H1 (cell line): ENCODE results near the gene TYSND1. TPM values are rescaled to one million over a fixed set of nuclear protein-coding genes. Genes with fewer than 3 reads are reported as not detected.
"Not testable (repeated sequence)": the region's sequence is repeated elsewhere in the genome, so short reads cannot be mapped to it uniquely, and the experiment has no call there.

Source experiments
- CTCF ChIA-PET: fragments of 300-600 bp; sonication (Branson Sonifier 250); formaldehyde crosslinking; loops from one replicate; lab custom pipeline; 2021; ENCODE audit not compliant: partially characterized antibody; lab: Charles Lee
- POLR2A ChIA-PET: fragments of 300-600 bp; sonication (Branson Sonifier 250); formaldehyde crosslinking; loops from one replicate; lab custom pipeline; 2021; ENCODE audit warnings: inconsistent platforms; ENCODE audit not compliant: partially characterized antibody; lab: Charles Lee
- DNase-seq, 2 experiments: peaks; one replicate each; pipeline versions ENCODE4 v3.0.0 to v3.0.0-alpha.2; 2010 to 2022; ENCODE audit warnings: low spot score in 2 of 2, low read depth in 1 of 2, mixed read lengths in 1 of 2
- FAIRE-seq: peaks from 2 replicates; lab custom pipeline; 2011; peaks lifted over from hg19 to GRCh38; lab: Jason Lieb, UNC
- H2AFZ ChIP-seq: 2 replicates; pipeline ENCODE4 v1.8.1; 2012; ENCODE audit warnings: low read length, inconsistent platforms
- H2AK5ac ChIP-seq: 2 replicates; pipeline ENCODE4 v1.6.1; 2013; ENCODE audit warnings: low read depth, low read length
- H2BK120ac ChIP-seq: replicated peaks from 2 replicates; pipeline ENCODE3; 2013; ENCODE audit warnings: low read depth, low read length, inconsistent platforms
- H2BK12ac ChIP-seq: 2 replicates; pipeline ENCODE4 v1.6.1; 2013; ENCODE audit warnings: low read depth, low read length
- H2BK15ac ChIP-seq: 2 replicates; pipeline ENCODE4 v1.6.1; 2013; ENCODE audit warnings: low read length
- H2BK20ac ChIP-seq: 2 replicates; pipeline ENCODE4 v1.6.1; 2013; ENCODE audit warnings: low read length
- H2BK5ac ChIP-seq: 2 replicates; pipeline ENCODE4 v1.6.1; 2013; ENCODE audit warnings: low read depth, low read length
- H3K14ac ChIP-seq: 2 replicates; pipeline ENCODE4 v1.6.1; 2013; ENCODE audit warnings: inconsistent platforms; ENCODE audit not compliant: insufficient read length
- H3K18ac ChIP-seq: 2 replicates; pipeline ENCODE4 v1.6.1; 2013; ENCODE audit warnings: low read length; ENCODE audit errors: extremely low read depth
- H3K23ac ChIP-seq: 2 replicates; pipeline ENCODE4 v1.6.1; 2013; ENCODE audit warnings: inconsistent platforms; ENCODE audit not compliant: insufficient read length
- H3K23me2 ChIP-seq: 2 replicates; pipeline ENCODE4 v1.6.1; 2013; ENCODE audit warnings: low read depth, low read length
- H3K27ac ChIP-seq: 2 replicates; pipeline ENCODE4 v1.6.1; 2011; ENCODE audit warnings: low read depth, low read length, inconsistent platforms
- H3K27me3 ChIP-seq, 4 experiments: replicated peaks in 1 of 4; 1 replicate in 1 of 4; 2 replicates in 3 of 4; pipeline versions ENCODE4 v1.6.1 to v1.8.1; 2011 to 2013; ENCODE audit warnings: low read length in 3 of 4, mild to moderate bottlenecking in 3 of 4, inconsistent platforms in 2 of 4, mixed read lengths in 2 of 4, moderate library complexity in 1 of 4; ENCODE audit not compliant: control insufficient read depth in 3 of 4, insufficient read depth in 3 of 4; ENCODE audit errors: extremely low read depth in 1 of 4
- H3K36me3 ChIP-seq, 4 experiments: 2 replicates each; pipeline versions ENCODE4 v1.6.1 to v1.8.1; 2011 to 2013; ENCODE audit warnings: mild to moderate bottlenecking in 4 of 4, low read length in 3 of 4, moderate library complexity in 2 of 4, control low read depth in 1 of 4, inconsistent platforms in 1 of 4; ENCODE audit not compliant: insufficient read depth in 4 of 4, control insufficient read depth in 2 of 4
- H3K4ac ChIP-seq: replicated peaks from 2 replicates; pipeline ENCODE3; 2013; ENCODE audit warnings: low read length, low read depth, mixed read lengths, inconsistent platforms; ENCODE audit not compliant: insufficient read length
- H3K4me1 ChIP-seq, 4 experiments: replicated peaks in 1 of 4; 1 replicate in 1 of 4; 2 replicates in 3 of 4; pipeline versions ENCODE4 v1.6.1 to v1.8.1; 2011 to 2013; ENCODE audit warnings: low read length in 3 of 4, inconsistent platforms in 2 of 4, mixed read lengths in 1 of 4; ENCODE audit not compliant: insufficient read depth in 4 of 4, control insufficient read depth in 3 of 4
- H3K4me2 ChIP-seq, 2 experiments: 2 replicates each; pipeline versions ENCODE4 v1.6.1 to v1.8.1; 2011 to 2013; ENCODE audit warnings: low read depth in 2 of 2, low read length in 2 of 2, control low read depth in 1 of 2, inconsistent platforms in 1 of 2, mild to moderate bottlenecking in 1 of 2; ENCODE audit not compliant: insufficient read depth in 1 of 2
- H3K4me3 ChIP-seq, 4 experiments: fragments of 200-600, 300-600 bp in 1 of 4; sonication (generic), shearing (Covaris generic), sonication (Bioruptor Twin) in 1 of 4; 2 replicates each; pipeline versions ENCODE4 v1.5.1 to v1.8.1; 2011 to 2016; ENCODE audit warnings: low read length in 4 of 4, low read depth in 3 of 4, control low read depth in 2 of 4, inconsistent platforms in 2 of 4, mild to moderate bottlenecking in 2 of 4, mixed read lengths in 1 of 4, moderate library complexity in 1 of 4; ENCODE audit not compliant: insufficient read depth in 2 of 4; ENCODE audit errors: extremely low read depth in 1 of 4
- H3K56ac ChIP-seq: replicated peaks from 2 replicates; pipeline ENCODE3; 2013; ENCODE audit warnings: low read depth, mild to moderate bottlenecking, mixed read lengths, low read length, inconsistent platforms; ENCODE audit not compliant: insufficient read length
- H3K79me1 ChIP-seq: 2 replicates; pipeline ENCODE4 v1.6.1; 2013; ENCODE audit warnings: low read depth, low read length, control low read depth
- H3K79me2 ChIP-seq, 2 experiments: 2 replicates each; pipeline versions ENCODE4 v1.6.1 to v1.8.1; 2012 to 2013; ENCODE audit warnings: low read length in 2 of 2, mild to moderate bottlenecking in 2 of 2, inconsistent platforms in 1 of 2; ENCODE audit not compliant: insufficient read depth in 2 of 2, control insufficient read depth in 1 of 2
- H3K9ac ChIP-seq, 4 experiments: replicated peaks in 1 of 4; 1 replicate in 1 of 4; 2 replicates in 3 of 4; pipeline versions ENCODE4 v1.6.1 to v1.8.1; 2011 to 2013; ENCODE audit warnings: low read depth in 3 of 4, low read length in 3 of 4, control low read depth in 2 of 4, mild to moderate bottlenecking in 2 of 4, moderate library complexity in 2 of 4, inconsistent platforms in 1 of 4; ENCODE audit errors: extremely low read depth in 1 of 4
- H3K9me3 ChIP-seq, 2 experiments: 2 replicates each; pipeline versions ENCODE4 v1.6.1 to v1.8.1; 2012 to 2013; ENCODE audit warnings: mild to moderate bottlenecking in 2 of 2, moderate library complexity in 2 of 2, control low read depth in 1 of 2, inconsistent platforms in 1 of 2, low read depth in 1 of 2, low read length in 1 of 2, mixed read lengths in 1 of 2; ENCODE audit not compliant: insufficient read depth in 2 of 2
- H4K20me1 ChIP-seq, 2 experiments: replicated peaks in 1 of 2; 2 replicates each; pipeline versions ENCODE3 to v1.8.1; 2011 to 2013; ENCODE audit warnings: inconsistent platforms in 2 of 2, low read length in 2 of 2, mild to moderate bottlenecking in 1 of 2; ENCODE audit not compliant: insufficient read depth in 2 of 2, control insufficient read depth in 1 of 2
- H4K5ac ChIP-seq: 2 replicates; pipeline ENCODE4 v1.6.1; 2013; ENCODE audit warnings: low read length, low read depth, mixed read lengths, inconsistent platforms; ENCODE audit not compliant: insufficient read length
- H4K8ac ChIP-seq: 2 replicates; pipeline ENCODE4 v1.8.0; 2013; ENCODE audit warnings: mild to moderate bottlenecking, moderate library complexity, low read length, inconsistent platforms; ENCODE audit not compliant: insufficient read depth; ENCODE audit errors: extremely low read depth
- H4K91ac ChIP-seq: replicated peaks from 2 replicates; pipeline ENCODE3; 2013; ENCODE audit warnings: low read length, mixed read lengths, inconsistent platforms; ENCODE audit not compliant: insufficient read length
- EGR1 ChIP-seq: IDR thresholded peaks from 2 replicates; pipeline ENCODE4 v1.6.1; 2011; ENCODE audit warnings: low read depth, low read length, borderline replicate concordance
- HDAC6 ChIP-seq: IDR thresholded peaks from one replicate; pipeline ENCODE4 v1.7.1; 2012; ENCODE audit warnings: low read depth, mild to moderate bottlenecking, inconsistent platforms, low read length, moderate library complexity
- WGBS, 2 experiments: shearing (Covaris generic) in 1 of 2; methylation state at CpG; one replicate each; pipeline versions ENCODE4 v1.1.6 to v1.1.7; 2013 to 2015; ENCODE audit warnings: low lambda C conversion rate in 2 of 2, mixed read lengths in 2 of 2, inconsistent platforms in 1 of 2, low coverage in 1 of 2, missing lambda C conversion rate in 1 of 2; ENCODE audit not compliant: insufficient replicate concordance in 2 of 2, insufficient coverage in 1 of 2, insufficient read length in 1 of 2; ENCODE audit errors: extremely low coverage in 1 of 2, missing lambda C conversion rate in 1 of 2; 5-methylcytosine and 5-hydroxymethylcytosine counted together
- polyA plus RNA-seq, 7 experiments: library from polyadenylated mRNA; depleted of rRNA in 3 of 7; stranded (reverse) in 5 of 7; unstranded in 2 of 7; fragments of >200 nt in 5 of 7; fragments of 200-250 nt in 2 of 7; gene quantifications; 1 replicate in 5 of 7; 2 replicates in 1 of 7; 4 replicates in 1 of 7; pipeline versions ENCODE4 v1.2.1 to v1.2.3, GENCODE V29; 2011 to 2013; ENCODE audit warnings: missing spikeins in 2 of 7, mixed read lengths in 2 of 7
- total RNA-seq: library from RNA; stranded (reverse); fragmentation: NEBNext Ultra II Directional; extraction: Animal tissue kit (Norgen Biotek cat#: 25700); gene quantifications from 2 replicates; pipeline ENCODE4 v1.2.1, GENCODE V29; 2021
- TF ChIP-seq, protein P1 (sequence below): IDR thresholded peaks from 2 replicates; pipeline ENCODE4 v1.6.1; 2012; ENCODE audit warnings: inconsistent platforms
- TF ChIP-seq, protein P2 (sequence below): IDR thresholded peaks from 2 replicates; pipeline ENCODE4 v1.6.1; 2012; ENCODE audit warnings: inconsistent platforms

The TYSND1 gene
- total and polyA plus RNA-seq, 2 of the 8 experiments (the other 6 are each of a cell fraction or from before 2014, with no cell fraction given) = 11.9 to 15.0 TPM

DNA sequence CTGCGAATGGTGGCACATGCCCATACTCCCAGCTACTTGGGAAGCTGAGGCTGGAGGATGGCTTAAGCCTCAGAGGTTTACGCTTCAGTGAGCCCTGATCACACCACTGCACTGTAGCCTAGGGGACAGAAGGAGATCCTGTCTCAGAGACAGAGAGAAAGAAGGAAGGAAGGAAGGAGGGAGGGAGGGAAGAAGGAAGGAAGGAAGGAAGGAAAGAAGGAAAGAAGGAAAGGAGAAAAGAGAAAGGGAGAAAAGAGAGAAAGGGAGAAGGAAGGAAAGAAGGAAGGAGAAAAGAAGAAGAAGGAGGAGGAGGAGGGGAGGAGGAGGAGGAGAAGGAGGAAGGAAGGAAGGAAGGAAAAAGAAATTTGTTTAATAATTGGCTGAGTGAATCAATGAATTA is 36.8 kb upstream of the TYSND1 start (continued):
- no peak for TF ChIP-seq EGR1
- no peak for TF ChIP-seq HDAC6
- TF ChIP-seq, protein P1, sequence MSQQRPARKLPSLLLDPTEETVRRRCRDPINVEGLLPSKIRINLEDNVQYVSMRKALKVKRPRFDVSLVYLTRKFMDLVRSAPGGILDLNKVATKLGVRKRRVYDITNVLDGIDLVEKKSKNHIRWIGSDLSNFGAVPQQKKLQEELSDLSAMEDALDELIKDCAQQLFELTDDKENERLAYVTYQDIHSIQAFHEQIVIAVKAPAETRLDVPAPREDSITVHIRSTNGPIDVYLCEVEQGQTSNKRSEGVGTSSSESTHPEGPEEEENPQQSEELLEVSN = no peak
- TF ChIP-seq, protein P2, sequence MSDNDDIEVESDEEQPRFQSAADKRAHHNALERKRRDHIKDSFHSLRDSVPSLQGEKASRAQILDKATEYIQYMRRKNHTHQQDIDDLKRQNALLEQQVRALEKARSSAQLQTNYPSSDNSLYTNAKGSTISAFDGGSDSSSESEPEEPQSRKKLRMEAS = no peak

DNA sequence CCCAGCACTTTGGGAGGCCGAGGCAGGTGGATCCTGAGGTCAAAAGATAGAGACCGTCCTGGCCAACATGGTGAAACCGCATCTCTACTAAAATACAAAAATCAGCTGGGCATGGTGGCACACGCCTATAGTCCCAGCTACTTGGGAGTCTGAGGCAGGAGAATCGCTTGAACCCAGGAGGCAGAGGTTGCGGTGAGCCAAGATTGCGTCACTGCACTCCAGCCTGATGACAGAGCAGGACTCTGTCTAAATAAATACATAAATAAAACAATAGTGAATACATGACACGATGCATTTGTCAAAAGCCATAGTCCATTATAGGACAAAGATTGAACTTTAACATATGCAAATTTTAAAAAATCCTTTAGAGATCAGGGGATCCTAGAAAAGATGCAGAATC is 32.7 kb upstream of the TYSND1 start:
- H2AFZ ChIP-seq, H2BK20ac ChIP-seq, H3K4me2 ChIP-seq, H3K23ac ChIP-seq, DNase-seq, H3K79me1 ChIP-seq, H4K5ac ChIP-seq, H3K27ac ChIP-seq, H3K9me3 ChIP-seq, H3K27me3 ChIP-seq, H3K4ac ChIP-seq, H3K56ac ChIP-seq, H3K4me1 ChIP-seq, H3K79me2 ChIP-seq, FAIRE-seq, H3K9ac ChIP-seq, H3K23me2 ChIP-seq, CTCF ChIA-PET, H2BK5ac ChIP-seq, H2AK5ac ChIP-seq, H4K20me1 ChIP-seq, POLR2A ChIA-PET, H4K8ac ChIP-seq, H3K36me3 ChIP-seq, H3K18ac ChIP-seq, H4K91ac ChIP-seq, H3K14ac ChIP-seq, H2BK15ac ChIP-seq, H2BK12ac ChIP-seq, H2BK120ac ChIP-seq, H3K4me3 ChIP-seq: not testable (repeated sequence)
- 80% methylated on average over 8 of the region's 8 CpGs; no CpG with 5 or more reads in 1 of the 2 experiments for WGBS, 2 experiments
